ENCODE measurements around the gene C3orf22.
"Not testable (repeated sequence)": the region's sequence is repeated elsewhere in the genome, so short reads cannot be mapped to it uniquely, and the experiment has no call there.

Gene C3orf22

GRCh38 chr3:126558336-126559071 lies at the start of gene C3orf22:
Gene C3orf22, minus strand, starts transcription at chr3:126558932. Its CDS starts 5,542 bp downstream, at chr3:126553390.
- DNase-seq: no peak

- DNase-seq: no peak
Measured at GRCh38 chr3:126607214-126607908, 48.6 kb upstream of the C3orf22 start.

GRCh38 chr3:126606001-126606400 lies 47.3 kb upstream of the C3orf22 start:
- no peak for DNase-seq

- no peak for DNase-seq
Measured at GRCh38 chr3:126604691-126605090, 46.0 kb upstream of the C3orf22 start.

- DNase-seq: no peak
Measured at GRCh38 chr3:126599101-126599500, 40.4 kb upstream of the C3orf22 start.

- DNase-seq: not testable (repeated sequence)
Measured at GRCh38 chr3:126595479-126595878, 36.7 kb upstream of the C3orf22 start.

GRCh38 chr3:126591515-126591914 lies 32.8 kb upstream of the C3orf22 start:
- not testable (repeated sequence) for DNase-seq

- peak; percentile 82 for DNase-seq
Measured at GRCh38 chr3:126582311-126582710, 23.6 kb upstream of the C3orf22 start.

- no peak for DNase-seq
Measured at GRCh38 chr3:126581569-126581968, 22.8 kb upstream of the C3orf22 start.

GRCh38 chr3:126580746-126581145 lies 22.0 kb upstream of the C3orf22 start:
- no peak for DNase-seq

GRCh38 chr3:126578702-126579101 lies 20.0 kb upstream of the C3orf22 start:
- no peak for DNase-seq

- DNase-seq: no peak
Measured at GRCh38 chr3:126577261-126577660, 18.5 kb upstream of the C3orf22 start.

- peak; percentile 60 for DNase-seq
Measured at GRCh38 chr3:126573492-126574117, 14.9 kb upstream of the C3orf22 start.

GRCh38 chr3:126571078-126571477 lies 12.3 kb upstream of the C3orf22 start:
- no peak for DNase-seq

GRCh38 chr3:126570103-126570541 lies 11.4 kb upstream of the C3orf22 start:
- DNase-seq: no peak

GRCh38 chr3:126569390-126569975 lies 10.8 kb upstream of the C3orf22 start:
- DNase-seq: no peak

- no peak for DNase-seq
Measured at GRCh38 chr3:126568776-126569342, 10.1 kb upstream of the C3orf22 start.

- peak; percentile 28 for DNase-seq
Measured at GRCh38 chr3:126567696-126568438, 9.1 kb upstream of the C3orf22 start.

GRCh38 chr3:126562737-126563276 lies 4.1 kb upstream of the C3orf22 start:
- DNase-seq: no peak

GRCh38 chr3:126557761-126558160 lies 971 bp downstream of the C3orf22 start:
- no peak for DNase-seq

GRCh38 chr3:126557415-126557745 lies 1.4 kb downstream of the C3orf22 start:
- DNase-seq: no peak

Measured in NCI-H69 (cell line).